Stimulated activated CD4-positive, alpha-beta T cell treated with anti-CD3 and anti-CD28 coated beads, Interleukin-15, amount 100 ng/mL, for 1 hour (primary cell): ENCODE measurements around the gene PDE4D.

Experiments used
- DNase-seq, 2 donors: peaks; one replicate each; pipeline ENCODE4 v3.0.0-alpha.2; 2020; ENCODE audit warnings: low read depth in 1 of 2, low spot score in 1 of 2

The PDE4D gene

GRCh38 chr5:59661954-59662615 is 231.4 kb downstream of the PDE4D start:
- DNase-seq: no peak

GRCh38 chr5:59661311-59661710 is 232.2 kb downstream of the PDE4D start:
- DNase-seq: no peak

GRCh38 chr5:59660737-59661136 is 232.8 kb downstream of the PDE4D start:
- DNase-seq: no peak

GRCh38 chr5:59656351-59657254 is 236.9 kb downstream of the PDE4D start:
- DNase-seq: no peak

- no peak for DNase-seq
Observed at GRCh38 chr5:59655693-59656309, 237.7 kb downstream of the PDE4D start.

GRCh38 chr5:59654691-59655090 is 238.8 kb downstream of the PDE4D start:
- DNase-seq: no peak

DNA sequence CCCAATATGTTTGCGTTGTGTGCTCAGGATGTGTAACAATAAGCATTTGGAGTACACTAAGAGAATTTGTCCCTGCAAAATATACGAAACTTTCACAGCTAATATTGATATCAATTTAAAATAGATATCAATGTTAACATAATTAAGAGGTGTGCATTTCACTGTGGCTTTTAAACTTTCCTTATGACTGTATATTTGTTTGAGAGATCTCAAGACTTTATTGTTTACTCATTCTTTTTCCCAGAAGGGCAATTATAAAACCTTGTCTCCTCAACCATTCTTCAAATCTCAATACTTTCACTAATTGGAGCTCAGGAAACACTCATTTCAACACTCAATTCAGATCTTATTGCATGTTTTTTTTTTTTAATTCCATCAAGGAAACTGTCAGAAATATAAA is 241.1 kb downstream of the PDE4D start:
- no peak for DNase-seq

DNA sequence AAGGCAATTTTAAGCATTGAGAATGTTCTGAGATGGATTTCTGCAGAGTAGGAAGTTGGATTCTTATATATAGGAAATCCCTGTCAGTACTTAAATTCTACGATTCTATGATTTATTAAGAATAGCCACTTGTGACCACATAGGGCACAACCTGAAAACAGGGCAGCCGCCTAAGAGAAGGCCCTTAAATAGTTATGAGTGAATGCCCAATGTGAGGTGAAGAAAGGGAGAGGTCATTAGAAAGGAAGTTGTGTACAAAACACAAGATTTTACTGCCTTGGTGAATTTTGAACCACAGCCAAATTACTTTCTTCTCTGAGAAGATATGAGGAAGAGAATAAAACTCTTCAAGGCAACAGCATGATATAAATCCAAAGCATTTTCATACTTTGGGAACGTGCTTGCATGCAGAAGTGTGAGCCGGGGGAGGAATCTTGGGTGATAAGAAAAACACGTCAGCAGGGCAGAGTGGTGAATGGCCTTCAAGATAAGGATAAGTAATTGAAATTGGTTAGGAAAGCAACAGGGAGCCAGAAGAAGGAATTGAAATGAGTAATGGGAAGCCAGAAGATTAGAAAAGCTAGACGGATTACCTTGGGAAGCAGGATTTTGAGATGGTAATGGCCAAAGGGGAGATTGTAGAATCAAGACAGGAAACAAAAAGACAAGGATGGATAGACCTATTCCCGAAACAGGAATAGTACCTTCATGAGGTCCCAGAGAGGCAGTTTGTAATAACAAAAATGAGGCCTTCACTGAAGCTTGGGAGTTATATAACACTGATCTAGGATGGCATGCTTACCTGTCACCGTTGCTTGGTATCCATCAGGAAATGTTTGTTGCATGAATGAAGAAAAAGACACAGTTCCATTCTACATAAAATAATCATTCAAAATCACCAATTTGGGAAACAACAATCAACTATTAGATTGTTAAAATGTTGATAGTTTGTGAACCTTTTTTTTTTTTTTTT is 244.3 kb downstream of the PDE4D start:
- no peak for DNase-seq

DNA sequence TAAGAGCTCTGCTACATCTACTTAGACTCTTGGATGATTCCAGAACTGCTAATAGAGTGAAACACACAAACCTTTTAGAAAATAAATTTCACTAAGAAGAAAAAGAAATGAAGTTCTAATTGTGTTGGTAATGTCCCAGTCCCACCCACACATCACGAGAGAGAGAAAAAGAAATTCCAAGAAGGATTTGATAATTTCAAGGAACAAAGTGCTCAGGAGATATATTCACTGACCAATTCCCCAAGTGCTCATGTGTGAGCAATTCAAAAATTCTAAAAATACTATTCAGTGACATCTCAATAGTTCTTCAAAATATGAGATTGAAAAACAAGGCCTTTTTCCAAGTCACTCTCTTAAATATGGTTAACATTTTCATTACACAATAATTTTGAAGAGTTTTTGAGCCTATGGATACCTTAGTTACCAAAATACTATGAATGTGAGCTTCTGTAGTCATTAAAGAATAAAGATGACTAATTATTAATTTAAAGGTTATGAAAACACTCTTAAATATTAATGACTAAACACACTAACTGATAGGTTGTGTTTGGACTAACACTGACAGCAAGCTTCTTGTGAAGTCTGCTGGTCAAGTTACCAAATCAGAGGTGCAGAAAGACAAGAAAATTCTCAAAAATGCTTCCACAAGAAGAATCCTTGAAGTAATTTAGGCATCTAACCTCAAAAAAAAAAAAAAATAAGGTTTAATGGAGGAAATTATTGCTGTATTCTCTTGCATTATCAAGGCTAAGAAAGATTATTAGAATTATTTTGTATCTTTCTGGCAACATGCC is 245.3 kb downstream of the PDE4D start:
- no peak for DNase-seq

- no peak for DNase-seq
Observed at GRCh38 chr5:59645380-59645779, 248.1 kb downstream of the PDE4D start.

DNA sequence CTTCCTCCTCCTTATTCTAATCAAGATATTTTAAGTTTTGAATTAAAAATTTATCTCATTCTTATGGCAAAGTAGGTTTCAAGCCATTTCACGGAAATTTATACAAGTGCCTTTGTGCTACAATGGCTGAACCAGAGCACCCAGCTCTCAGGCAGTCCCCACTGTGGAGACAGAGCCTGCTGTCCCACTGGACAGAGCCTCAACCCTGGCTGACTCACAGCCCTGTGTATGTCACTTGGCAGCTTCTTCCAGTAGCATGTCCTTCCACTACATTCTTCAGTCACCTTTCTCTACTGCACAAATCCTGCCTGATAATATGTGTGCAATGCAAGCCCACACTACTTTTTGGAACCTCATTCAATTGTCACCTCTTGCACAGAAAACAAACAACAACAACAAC is 253.1 kb downstream of the PDE4D start:
- DNase-seq: no peak

- no peak for DNase-seq
Observed at GRCh38 chr5:59637884-59638580, 255.5 kb downstream of the PDE4D start.

DNA sequence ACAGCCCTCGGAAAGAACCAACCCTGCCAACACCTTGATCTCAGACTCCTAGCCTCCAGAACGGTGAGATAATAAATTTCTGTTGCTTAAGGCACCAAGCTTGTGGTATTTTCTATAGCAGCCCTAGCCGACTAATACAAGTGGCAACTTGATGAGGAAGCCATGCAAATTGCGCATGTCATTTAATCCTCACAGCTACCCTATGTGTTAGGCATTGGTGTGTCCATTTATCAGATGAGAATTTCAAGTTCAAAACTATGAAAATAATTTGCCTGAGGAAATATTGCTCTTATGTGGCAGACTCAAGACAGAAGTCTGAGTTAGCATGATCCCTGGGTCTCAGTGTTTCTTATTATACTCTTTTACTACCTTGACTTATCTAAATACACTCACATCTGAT is 264.0 kb downstream of the PDE4D start:
- DNase-seq: no peak

DNA sequence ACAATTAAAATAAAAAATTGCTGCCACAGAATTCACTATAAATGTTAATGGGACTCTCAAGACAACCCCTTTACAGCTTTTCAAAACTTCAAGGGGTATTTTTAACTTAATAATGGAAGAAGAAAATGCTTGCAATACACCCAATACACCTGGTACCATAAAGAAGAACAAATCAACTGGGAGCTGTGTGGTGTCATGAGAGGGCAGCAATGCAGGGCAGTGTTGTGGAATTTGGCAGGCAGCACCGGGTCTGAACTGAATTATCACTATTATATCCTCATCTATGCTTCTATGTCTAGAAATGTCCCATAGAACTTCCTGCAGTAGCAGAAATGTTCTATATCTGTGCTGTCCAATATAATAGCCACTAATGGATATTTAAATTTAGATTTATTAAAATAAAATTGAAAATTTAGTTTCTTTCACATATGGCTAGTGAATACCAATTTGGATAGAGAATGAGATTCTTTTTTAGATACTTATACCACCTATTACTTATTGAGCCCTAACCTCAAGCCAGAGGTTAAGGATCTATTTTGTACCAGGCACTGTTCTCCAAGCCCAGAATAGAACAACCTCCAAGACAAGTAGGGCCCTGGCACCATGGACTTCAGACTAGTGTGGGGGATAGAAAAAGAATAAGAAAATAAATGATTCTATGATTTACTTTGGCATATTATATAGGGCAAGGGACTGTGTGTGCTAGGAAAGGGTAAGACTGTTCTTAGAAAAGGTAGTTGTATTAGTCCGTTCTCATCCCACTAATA is 265.3 kb downstream of the PDE4D start:
- DNase-seq: no peak

DNA sequence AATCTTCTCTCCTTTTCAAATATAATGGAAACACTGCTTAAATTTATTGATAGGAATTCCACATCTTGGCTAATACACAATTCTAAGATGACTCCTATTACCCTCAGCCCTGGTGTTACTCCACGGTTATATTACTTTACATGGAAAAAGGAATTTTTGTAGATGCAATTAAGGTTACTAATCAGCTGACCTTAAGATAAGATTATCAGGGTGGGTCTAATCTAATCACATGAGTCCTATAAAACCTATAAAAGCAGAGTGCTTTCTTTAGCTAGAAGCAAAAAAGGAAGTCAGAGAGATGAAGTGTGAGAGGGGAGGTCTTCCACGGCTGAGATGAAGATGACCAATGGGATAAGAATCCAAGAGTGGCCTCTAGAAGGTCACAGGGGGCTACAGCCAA is 268.6 kb downstream of the PDE4D start:
- no peak for DNase-seq

GRCh38 chr5:59622848-59623247 is 270.7 kb downstream of the PDE4D start:
- DNase-seq: no peak

DNA sequence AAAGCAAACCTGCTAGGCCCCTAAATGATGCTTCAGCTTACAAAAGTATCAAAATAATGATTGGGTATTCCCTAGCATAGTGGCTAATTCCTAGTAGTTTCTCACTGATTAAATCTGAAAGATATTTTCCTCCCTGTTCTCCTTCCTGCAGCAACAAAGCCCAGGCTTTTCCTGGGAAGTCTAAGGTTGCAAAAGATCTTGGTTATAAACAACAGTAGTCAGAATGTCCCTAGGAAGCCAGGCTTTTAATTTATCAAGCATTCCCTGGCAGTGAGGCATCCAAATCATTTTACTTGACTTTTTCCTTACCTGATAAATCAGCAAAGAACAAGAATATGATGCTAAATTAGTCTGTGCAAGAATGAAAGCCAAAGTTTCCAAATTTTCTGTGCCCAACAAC is 272.0 kb downstream of the PDE4D start:
- no peak for DNase-seq

DNA sequence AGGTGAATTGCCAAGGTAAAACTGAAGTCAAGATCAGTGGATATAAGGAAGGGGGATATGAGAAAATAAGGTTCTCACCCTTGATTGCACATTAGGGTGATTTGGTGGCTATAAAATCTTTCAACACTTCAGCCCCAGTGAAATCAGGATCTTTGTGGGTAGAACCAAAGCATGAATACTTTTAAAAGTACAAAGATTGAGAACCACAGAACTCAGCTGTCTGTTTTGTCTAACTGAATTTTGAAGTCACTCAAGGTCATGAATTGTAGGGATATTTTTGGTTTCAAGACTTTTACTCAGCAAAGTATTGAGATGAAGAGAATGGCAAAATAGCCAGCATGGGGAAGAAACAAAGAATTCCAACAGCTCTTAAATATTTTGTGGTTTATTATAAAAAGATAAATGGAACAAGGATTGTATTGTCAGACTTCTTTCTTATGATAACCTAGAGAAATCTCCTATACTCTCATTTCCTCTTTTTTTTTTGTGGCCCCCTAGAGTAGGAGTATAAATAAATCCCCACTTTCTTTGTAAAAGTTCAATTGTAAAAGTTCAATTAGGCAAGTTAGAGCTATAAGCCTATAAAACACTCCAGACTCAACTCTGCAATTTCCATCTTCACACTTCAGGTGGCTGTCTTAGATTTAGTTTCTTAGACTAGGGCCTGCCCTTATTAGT is 272.9 kb downstream of the PDE4D start:
- DNase-seq: no peak
